ENCODE results near the gene RING1. TPM values are rescaled to one million over a fixed set of nuclear protein-coding genes. Genes with fewer than 3 reads are reported as not detected.

Gene RING1
- total RNA-seq, 2 donors from 2014 or later = 27.9 to 28.2 TPM

Other genes with a start within 250 kb of the RING1 start
- gene BRD2, start 239.9 kb upstream of the RING1 start, total RNA-seq = 100 to 1,000 TPM; 409 to 459 TPM
- 1 to 10 TPM; 2.6 to 5.1 TPM for gene HLA-DOA, start 198.9 kb upstream of the RING1 start, total RNA-seq
- gene HLA-DPA1, start 134.9 kb upstream of the RING1 start, total RNA-seq = 10 to 100 TPM; 62.0 to 71.2 TPM
- gene HLA-DPB1, start 132.5 kb upstream of the RING1 start, total RNA-seq = 10 to 100 TPM; 67.7 to 77.4 TPM
- under 1 TPM; 0.52 to 0.89 TPM for gene COL11A2, start 16.0 kb upstream of the RING1 start, total RNA-seq
- 10 to 100 TPM; 51.0 to 64.4 TPM for gene RXRB, start 7.8 kb upstream of the RING1 start, total RNA-seq
- gene SLC39A7, start 7.6 kb upstream of the RING1 start, total RNA-seq = 10 to 100 TPM; 22.4 to 25.8 TPM
- gene HSD17B8, start 3.8 kb upstream of the RING1 start, total RNA-seq = 10 to 100 TPM in 1 of 2 donors, 1 to 10 TPM in 1; 7.6 to 11.9 TPM
- gene VPS52, start 63.4 kb downstream of the RING1 start, total RNA-seq = 10 to 100 TPM; 66.5 to 68.3 TPM
- 1,000 to 10,000 TPM; 4,373 to 4,641 TPM for gene RPS18, start 63.6 kb downstream of the RING1 start, total RNA-seq
- 10 to 100 TPM; 10.1 to 13.0 TPM for gene B3GALT4, start 68.6 kb downstream of the RING1 start, total RNA-seq
- 10 to 100 TPM; 32.1 to 38.6 TPM for gene WDR46, start 80.7 kb downstream of the RING1 start, total RNA-seq
- 10 to 100 TPM; 16.5 to 25.7 TPM for gene PFDN6, start 81.1 kb downstream of the RING1 start, total RNA-seq
- gene RGL2, start 90.4 kb downstream of the RING1 start, total RNA-seq = 10 to 100 TPM; 42.1 to 56.2 TPM
- gene TAPBP, start 105.6 kb downstream of the RING1 start, total RNA-seq = 100 to 1,000 TPM; 269 to 344 TPM
- 10 to 100 TPM; 17.1 to 20.2 TPM for gene ZBTB22, start 109.2 kb downstream of the RING1 start, total RNA-seq
- 10 to 100 TPM; 34.5 to 49.0 TPM for gene DAXX, start 114.5 kb downstream of the RING1 start, total RNA-seq
- gene KIFC1, start 183.3 kb downstream of the RING1 start, total RNA-seq = 1 to 10 TPM; 1.3 to 3.7 TPM
- gene PHF1, start 202.5 kb downstream of the RING1 start, total RNA-seq = 100 to 1,000 TPM; 448 to 472 TPM
- gene CUTA, start 209.6 kb downstream of the RING1 start, total RNA-seq = 100 to 1,000 TPM; 195 to 196 TPM
- 10 to 100 TPM; 82.3 to 83.9 TPM for gene SYNGAP1, start 211.6 kb downstream of the RING1 start, total RNA-seq
- 1 to 10 TPM; 3.9 to 4.4 TPM for gene ZBTB9, start 246.1 kb downstream of the RING1 start, total RNA-seq

Measured in T-helper 17 cell (primary cell).